ENCODE results near the gene TBX2. TPM values are rescaled to one million over a fixed set of nuclear protein-coding genes. Genes with fewer than 3 reads are reported as not detected.

The TBX2 gene
- total and polyA plus RNA-seq, 2 of the 13 experiments (the other 11 are each of a cell fraction or from before 2014, with no cell fraction given): 2.8 to 15.3 TPM

DNA sequence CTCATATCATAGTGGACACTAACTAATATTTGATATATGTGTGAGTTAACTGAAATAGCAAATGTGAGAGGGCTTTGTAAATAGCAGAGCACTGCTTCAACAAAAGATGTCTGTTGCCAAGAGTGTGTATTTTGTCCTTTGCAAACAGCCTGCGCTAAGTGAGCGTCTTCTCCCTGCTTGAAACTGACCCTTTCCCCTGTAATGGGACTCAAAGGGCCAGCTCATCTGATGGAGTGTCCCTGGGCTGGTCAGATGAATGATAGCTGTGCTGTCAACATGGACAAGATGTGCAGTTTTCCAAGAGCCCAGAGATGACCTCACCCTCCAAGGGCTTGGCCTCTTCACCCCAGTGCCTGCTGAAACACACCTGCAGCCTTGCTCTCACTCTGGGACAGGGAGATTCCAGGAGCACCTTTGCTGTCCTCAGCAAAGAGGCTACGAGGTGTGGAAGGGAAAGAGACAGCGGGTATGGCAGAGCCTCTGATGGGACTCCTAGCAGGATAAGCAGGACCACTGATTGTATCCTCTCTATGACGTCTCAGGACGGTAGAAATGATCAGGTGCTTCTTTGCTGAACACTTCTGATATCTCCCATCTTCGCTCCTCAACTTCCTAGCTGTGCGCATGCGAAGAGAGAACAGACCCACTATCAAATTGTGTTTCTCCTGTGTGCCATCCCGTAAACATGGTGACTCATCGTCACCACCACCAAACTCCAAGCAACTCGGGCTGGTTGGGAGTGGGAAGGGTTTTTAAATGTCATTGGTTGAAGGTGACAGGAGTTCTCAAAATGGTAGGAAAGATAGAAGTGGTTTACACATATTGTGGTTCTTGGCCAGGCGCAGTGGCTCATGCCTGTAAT is 35.8 kb upstream of the TBX2 start (continued):
- TF ChIP-seq CBX1 (IDR thresholded peaks at IDR 0.05; ENCODE audit: low read depth): no peak
- no peak for TF ChIP-seq U2AF2 (IDR thresholded peaks at IDR 0.05; ENCODE audit: low read depth, low read length)
- no peak; the same call in 1 of the 2 replicates for TF ChIP-seq POGK (CRISPR knock-in tag; conservative IDR thresholded peaks at IDR 0.05)
- no peak for TF ChIP-seq ATM (IDR thresholded peaks at IDR 0.05; ENCODE audit: borderline replicate concordance)
- TF ChIP-seq, protein P1, sequence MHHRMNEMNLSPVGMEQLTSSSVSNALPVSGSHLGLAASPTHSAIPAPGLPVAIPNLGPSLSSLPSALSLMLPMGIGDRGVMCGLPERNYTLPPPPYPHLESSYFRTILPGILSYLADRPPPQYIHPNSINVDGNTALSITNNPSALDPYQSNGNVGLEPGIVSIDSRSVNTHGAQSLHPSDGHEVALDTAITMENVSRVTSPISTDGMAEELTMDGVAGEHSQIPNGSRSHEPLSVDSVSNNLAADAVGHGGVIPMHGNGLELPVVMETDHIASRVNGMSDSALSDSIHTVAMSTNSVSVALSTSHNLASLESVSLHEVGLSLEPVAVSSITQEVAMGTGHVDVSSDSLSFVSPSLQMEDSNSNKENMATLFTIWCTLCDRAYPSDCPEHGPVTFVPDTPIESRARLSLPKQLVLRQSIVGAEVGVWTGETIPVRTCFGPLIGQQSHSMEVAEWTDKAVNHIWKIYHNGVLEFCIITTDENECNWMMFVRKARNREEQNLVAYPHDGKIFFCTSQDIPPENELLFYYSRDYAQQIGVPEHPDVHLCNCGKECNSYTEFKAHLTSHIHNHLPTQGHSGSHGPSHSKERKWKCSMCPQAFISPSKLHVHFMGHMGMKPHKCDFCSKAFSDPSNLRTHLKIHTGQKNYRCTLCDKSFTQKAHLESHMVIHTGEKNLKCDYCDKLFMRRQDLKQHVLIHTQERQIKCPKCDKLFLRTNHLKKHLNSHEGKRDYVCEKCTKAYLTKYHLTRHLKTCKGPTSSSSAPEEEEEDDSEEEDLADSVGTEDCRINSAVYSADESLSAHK (CRISPR knock-in tag; IDR thresholded peaks at IDR 0.05; ENCODE audit: borderline replicate concordance): no peak
- no peak; the same call in 1 of the 2 replicates for TF ChIP-seq BCL3 (CRISPR knock-in tag; IDR thresholded peaks at IDR 0.05)
- no peak; the same call in 1 of the 2 replicates for TF ChIP-seq ZNF768 (CRISPR knock-in tag; IDR thresholded peaks at IDR 0.05)
- no peak for TF ChIP-seq ATF7-NPFF (CRISPR knock-in tag; IDR thresholded peaks at IDR 0.05; ENCODE audit: low read depth)
- no peak; the same call in 1 of the 2 replicates for TF ChIP-seq NR2C2 (CRISPR knock-in tag; IDR thresholded peaks at IDR 0.05; ENCODE audit: borderline replicate concordance)
- TF ChIP-seq, protein P2, sequence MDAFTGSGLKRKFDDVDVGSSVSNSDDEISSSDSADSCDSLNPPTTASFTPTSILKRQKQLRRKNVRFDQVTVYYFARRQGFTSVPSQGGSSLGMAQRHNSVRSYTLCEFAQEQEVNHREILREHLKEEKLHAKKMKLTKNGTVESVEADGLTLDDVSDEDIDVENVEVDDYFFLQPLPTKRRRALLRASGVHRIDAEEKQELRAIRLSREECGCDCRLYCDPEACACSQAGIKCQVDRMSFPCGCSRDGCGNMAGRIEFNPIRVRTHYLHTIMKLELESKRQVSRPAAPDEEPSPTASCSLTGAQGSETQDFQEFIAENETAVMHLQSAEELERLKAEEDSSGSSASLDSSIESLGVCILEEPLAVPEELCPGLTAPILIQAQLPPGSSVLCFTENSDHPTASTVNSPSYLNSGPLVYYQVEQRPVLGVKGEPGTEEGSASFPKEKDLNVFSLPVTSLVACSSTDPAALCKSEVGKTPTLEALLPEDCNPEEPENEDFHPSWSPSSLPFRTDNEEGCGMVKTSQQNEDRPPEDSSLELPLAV (CRISPR knock-in tag; conservative IDR thresholded peaks at IDR 0.05; ENCODE audit: low read depth): no peak
- TF ChIP-seq JARID2 (CRISPR knock-in tag; IDR thresholded peaks at IDR 0.05; ENCODE audit: insufficient replicate concordance): peak; percentile 54
- peak; percentile 97 for TF ChIP-seq ISL2 (CRISPR knock-in tag; IDR thresholded peaks at IDR 0.05)
- TF ChIP-seq KAT8 (CRISPR knock-in tag; IDR thresholded peaks at IDR 0.05): peak; percentile 78
- TF ChIP-seq MIXL1 (CRISPR knock-in tag; IDR thresholded peaks at IDR 0.05): peak; percentile 75; the same call in 1 of the 2 replicates
- 0 out of 2 replicates have a peak, but pooled peaks have one; percentile 53 for TF ChIP-seq HINFP (CRISPR knock-in tag; IDR thresholded peaks at IDR 0.05; ENCODE audit: low read depth)
- no peak for TF ChIP-seq ZNF329 (CRISPR knock-in tag; IDR thresholded peaks at IDR 0.05; ENCODE audit: low read depth)
- peak; percentile 92; the same call in 1 of the 2 replicates for TF ChIP-seq MTA1 (CRISPR knock-in tag; IDR thresholded peaks at IDR 0.05; ENCODE audit: borderline replicate concordance)
- peak; percentile 55 for TF ChIP-seq HNF4G (IDR thresholded peaks at IDR 0.05; ENCODE audit: borderline replicate concordance, low read depth, low read length)
- peak; percentile 81; the same call in 1 of the 2 replicates for TF ChIP-seq HNF4G (CRISPR knock-in tag; IDR thresholded peaks at IDR 0.05; ENCODE audit: borderline replicate concordance, low read depth)
- TF ChIP-seq HNRNPLL (IDR thresholded peaks at IDR 0.05; ENCODE audit: low read depth, low read length, poor library complexity, severe bottlenecking): no peak
